Esophagus squamous epithelium (tissue), 4 donors: ENCODE data around the gene FAIM2.

Experiments
- POLR2A ChIP-seq, 4 donors: fragments of 450-650 bp; IDR thresholded peaks; one replicate each; pipeline ENCODE4 v1.6.1; 2017; ENCODE audit warnings: antibody characterized with exemption in 4 of 4, mild to moderate bottlenecking in 4 of 4, moderate library complexity in 3 of 4
- TF ChIP-seq, protein P1 (sequence below), 6 experiments: fragments of 450-650 bp in 4 of 6; fragments of 200-600 bp in 2 of 6; sonication (generic) in 2 of 6; IDR thresholded peaks; one replicate each; pipeline ENCODE4 v1.5.1; 2016 to 2019; ENCODE audit warnings: antibody characterized with exemption in 6 of 6, mild to moderate bottlenecking in 4 of 6, moderate library complexity in 4 of 6

DNA sequence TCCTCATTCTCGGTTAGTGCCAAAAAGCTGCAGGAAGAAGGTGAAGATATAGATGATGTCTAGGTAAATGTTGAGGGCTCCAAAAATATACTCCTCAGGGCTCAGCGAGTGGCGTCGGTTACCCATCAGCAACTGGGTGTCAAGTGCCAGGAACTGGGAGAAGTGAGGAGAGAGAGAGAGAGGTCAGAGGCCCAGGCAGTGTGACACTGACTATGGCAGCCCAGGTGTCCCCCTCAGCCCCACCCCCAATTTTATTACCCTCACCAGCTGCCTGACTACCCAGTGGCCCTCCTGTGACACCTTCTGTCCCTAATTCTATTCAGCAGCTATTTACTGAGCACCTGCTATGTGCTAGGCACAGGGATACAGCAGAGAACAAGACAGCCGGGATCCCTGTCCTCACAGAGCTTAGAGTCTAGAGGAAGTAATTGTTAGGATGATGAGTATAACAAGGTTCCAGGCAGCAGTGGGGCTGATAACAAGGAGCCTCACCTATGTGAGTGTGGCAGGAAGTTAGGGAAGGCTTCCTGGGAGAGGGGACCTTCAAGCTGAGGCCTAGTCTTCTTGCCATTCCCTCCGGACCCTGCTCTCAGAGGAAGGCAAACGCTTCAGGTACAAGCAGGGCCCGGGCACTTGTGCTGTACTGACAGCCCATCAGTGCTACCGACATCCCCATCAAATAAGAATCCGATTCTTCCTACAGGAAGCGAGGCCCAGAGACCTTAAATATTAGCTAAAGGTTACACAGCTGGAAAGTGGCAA lies 33.0 kb downstream of the FAIM2 start:
- TF ChIP-seq, protein P1, sequence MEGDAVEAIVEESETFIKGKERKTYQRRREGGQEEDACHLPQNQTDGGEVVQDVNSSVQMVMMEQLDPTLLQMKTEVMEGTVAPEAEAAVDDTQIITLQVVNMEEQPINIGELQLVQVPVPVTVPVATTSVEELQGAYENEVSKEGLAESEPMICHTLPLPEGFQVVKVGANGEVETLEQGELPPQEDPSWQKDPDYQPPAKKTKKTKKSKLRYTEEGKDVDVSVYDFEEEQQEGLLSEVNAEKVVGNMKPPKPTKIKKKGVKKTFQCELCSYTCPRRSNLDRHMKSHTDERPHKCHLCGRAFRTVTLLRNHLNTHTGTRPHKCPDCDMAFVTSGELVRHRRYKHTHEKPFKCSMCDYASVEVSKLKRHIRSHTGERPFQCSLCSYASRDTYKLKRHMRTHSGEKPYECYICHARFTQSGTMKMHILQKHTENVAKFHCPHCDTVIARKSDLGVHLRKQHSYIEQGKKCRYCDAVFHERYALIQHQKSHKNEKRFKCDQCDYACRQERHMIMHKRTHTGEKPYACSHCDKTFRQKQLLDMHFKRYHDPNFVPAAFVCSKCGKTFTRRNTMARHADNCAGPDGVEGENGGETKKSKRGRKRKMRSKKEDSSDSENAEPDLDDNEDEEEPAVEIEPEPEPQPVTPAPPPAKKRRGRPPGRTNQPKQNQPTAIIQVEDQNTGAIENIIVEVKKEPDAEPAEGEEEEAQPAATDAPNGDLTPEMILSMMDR (IDR thresholded peaks at IDR 0.05), result no peak
- no peak for TF ChIP-seq POLR2A (IDR thresholded peaks at IDR 0.05)
